GM23338 (cell line): ENCODE data around the gene NUP214.

Source experiments
- CREB1 ChIP-seq: fragments of 250-450 bp; sonication (Bioruptor Pico); IDR thresholded peaks from 2 replicates; pipeline ENCODE4 v1.5.0; 2020; ENCODE audit warnings: low read depth, mild to moderate bottlenecking, moderate library complexity
- EZH2 ChIP-seq: fragments of 200-600 bp; sonication (generic); IDR thresholded peaks from one replicate; pipeline ENCODE4 v1.8.0; 2017; ENCODE audit warnings: antibody characterized with exemption, mild to moderate bottlenecking, low read depth; ENCODE audit not compliant: unreplicated experiment
- EZH2phosphoT487 ChIP-seq: fragments of 200-600 bp; sonication (generic); IDR thresholded peaks from one replicate; pipeline ENCODE4 v1.8.1; 2018; ENCODE audit warnings: antibody characterized with exemption; ENCODE audit not compliant: unreplicated experiment
- POLR2AphosphoS5 ChIP-seq: IDR thresholded peaks from 2 replicates; pipeline ENCODE4 v1.6.1; 2016; ENCODE audit warnings: antibody characterized with exemption, low read depth
- STAT1 ChIP-seq: IDR thresholded peaks from one replicate; pipeline ENCODE4 v1.6.1; 2016; ENCODE audit warnings: antibody characterized with exemption; ENCODE audit not compliant: unreplicated experiment
- ZNF114 ChIP-seq: fragments of 250-450 bp; sonication (Bioruptor Pico); IDR thresholded peaks from 2 replicates; pipeline ENCODE4 v1.5.0; 2020; ENCODE audit warnings: mild to moderate bottlenecking, moderate library complexity
- ZNF331 ChIP-seq: fragments of 250-450 bp; sonication (Bioruptor Pico); IDR thresholded peaks from 2 replicates; pipeline ENCODE4 v1.5.0; 2020; ENCODE audit warnings: low read depth, mild to moderate bottlenecking, moderate library complexity
- TF ChIP-seq, protein P1 (sequence below): IDR thresholded peaks from one replicate; pipeline ENCODE4 v1.6.1; 2018; ENCODE audit warnings: antibody characterized with exemption; ENCODE audit not compliant: unreplicated experiment
- TF ChIP-seq, protein P2 (sequence below), 2 experiments: fragments of 200-600 bp in 1 of 2; sonication (generic) in 1 of 2; conservative IDR thresholded peaks; 2 replicates each; pipeline versions ENCODE4 v1.5.1 to v1.6.1; 2016 to 2017; ENCODE audit warnings: antibody characterized with exemption in 2 of 2, low read depth in 2 of 2, mild to moderate bottlenecking in 2 of 2, moderate library complexity in 1 of 2
- TF ChIP-seq, protein P3 (sequence below): IDR thresholded peaks from 2 replicates; pipeline ENCODE4 v1.6.1; 2016; ENCODE audit warnings: antibody characterized with exemption

DNA sequence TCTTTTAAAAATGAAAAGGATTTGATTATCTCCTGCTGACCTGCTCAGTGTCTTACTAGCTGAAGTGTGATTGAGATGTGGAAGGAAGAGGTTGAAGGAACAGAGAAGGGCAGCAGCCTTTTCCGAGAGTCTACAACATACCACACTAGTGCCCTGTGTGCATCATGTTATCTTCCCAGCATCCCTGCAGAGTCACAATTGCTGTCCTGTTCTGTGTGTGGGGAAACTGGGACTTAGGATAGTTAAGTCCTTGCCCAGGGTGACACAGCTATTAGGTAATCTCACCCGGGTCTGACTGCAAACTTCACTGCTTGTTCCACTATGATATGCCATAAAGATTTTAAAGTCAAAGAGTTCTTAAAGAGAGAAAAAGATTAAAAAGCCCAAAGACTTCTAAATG, 95.1 kb downstream of the NUP214 start:
- TF ChIP-seq, protein P1, sequence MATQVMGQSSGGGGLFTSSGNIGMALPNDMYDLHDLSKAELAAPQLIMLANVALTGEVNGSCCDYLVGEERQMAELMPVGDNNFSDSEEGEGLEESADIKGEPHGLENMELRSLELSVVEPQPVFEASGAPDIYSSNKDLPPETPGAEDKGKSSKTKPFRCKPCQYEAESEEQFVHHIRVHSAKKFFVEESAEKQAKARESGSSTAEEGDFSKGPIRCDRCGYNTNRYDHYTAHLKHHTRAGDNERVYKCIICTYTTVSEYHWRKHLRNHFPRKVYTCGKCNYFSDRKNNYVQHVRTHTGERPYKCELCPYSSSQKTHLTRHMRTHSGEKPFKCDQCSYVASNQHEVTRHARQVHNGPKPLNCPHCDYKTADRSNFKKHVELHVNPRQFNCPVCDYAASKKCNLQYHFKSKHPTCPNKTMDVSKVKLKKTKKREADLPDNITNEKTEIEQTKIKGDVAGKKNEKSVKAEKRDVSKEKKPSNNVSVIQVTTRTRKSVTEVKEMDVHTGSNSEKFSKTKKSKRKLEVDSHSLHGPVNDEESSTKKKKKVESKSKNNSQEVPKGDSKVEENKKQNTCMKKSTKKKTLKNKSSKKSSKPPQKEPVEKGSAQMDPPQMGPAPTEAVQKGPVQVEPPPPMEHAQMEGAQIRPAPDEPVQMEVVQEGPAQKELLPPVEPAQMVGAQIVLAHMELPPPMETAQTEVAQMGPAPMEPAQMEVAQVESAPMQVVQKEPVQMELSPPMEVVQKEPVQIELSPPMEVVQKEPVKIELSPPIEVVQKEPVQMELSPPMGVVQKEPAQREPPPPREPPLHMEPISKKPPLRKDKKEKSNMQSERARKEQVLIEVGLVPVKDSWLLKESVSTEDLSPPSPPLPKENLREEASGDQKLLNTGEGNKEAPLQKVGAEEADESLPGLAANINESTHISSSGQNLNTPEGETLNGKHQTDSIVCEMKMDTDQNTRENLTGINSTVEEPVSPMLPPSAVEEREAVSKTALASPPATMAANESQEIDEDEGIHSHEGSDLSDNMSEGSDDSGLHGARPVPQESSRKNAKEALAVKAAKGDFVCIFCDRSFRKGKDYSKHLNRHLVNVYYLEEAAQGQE = no peak
- TF ChIP-seq, protein P2, sequence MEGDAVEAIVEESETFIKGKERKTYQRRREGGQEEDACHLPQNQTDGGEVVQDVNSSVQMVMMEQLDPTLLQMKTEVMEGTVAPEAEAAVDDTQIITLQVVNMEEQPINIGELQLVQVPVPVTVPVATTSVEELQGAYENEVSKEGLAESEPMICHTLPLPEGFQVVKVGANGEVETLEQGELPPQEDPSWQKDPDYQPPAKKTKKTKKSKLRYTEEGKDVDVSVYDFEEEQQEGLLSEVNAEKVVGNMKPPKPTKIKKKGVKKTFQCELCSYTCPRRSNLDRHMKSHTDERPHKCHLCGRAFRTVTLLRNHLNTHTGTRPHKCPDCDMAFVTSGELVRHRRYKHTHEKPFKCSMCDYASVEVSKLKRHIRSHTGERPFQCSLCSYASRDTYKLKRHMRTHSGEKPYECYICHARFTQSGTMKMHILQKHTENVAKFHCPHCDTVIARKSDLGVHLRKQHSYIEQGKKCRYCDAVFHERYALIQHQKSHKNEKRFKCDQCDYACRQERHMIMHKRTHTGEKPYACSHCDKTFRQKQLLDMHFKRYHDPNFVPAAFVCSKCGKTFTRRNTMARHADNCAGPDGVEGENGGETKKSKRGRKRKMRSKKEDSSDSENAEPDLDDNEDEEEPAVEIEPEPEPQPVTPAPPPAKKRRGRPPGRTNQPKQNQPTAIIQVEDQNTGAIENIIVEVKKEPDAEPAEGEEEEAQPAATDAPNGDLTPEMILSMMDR (conservative IDR thresholded peaks at IDR 0.05; ENCODE audit: low read depth in 2 of 2) = no peak
- TF ChIP-seq EZH2 (no peak), EZH2phosphoT487 (no peak), POLR2AphosphoS5 (no peak), ZNF331 (CRISPR knock-in tag) (no peak), ZNF114 (CRISPR knock-in tag) (no peak), CREB1 (CRISPR knock-in tag) (no peak), STAT1 (no peak)
- TF ChIP-seq, protein P3, sequence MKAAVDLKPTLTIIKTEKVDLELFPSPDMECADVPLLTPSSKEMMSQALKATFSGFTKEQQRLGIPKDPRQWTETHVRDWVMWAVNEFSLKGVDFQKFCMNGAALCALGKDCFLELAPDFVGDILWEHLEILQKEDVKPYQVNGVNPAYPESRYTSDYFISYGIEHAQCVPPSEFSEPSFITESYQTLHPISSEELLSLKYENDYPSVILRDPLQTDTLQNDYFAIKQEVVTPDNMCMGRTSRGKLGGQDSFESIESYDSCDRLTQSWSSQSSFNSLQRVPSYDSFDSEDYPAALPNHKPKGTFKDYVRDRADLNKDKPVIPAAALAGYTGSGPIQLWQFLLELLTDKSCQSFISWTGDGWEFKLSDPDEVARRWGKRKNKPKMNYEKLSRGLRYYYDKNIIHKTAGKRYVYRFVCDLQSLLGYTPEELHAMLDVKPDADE = no peak
